Fibroblast of peridontal ligament (primary cell): ENCODE measurements around the gene TRPM2.
"Not testable (repeated sequence)": the region's sequence is repeated elsewhere in the genome, so short reads cannot be mapped to it uniquely, and the experiment has no call there.

Source experiments
- DNase-seq: peaks from one replicate; pipeline ENCODE4 v3.0.0-alpha.2; 2010; ENCODE audit errors: extremely low read depth

TRPM2 gene

GRCh38 chr21:44375281-44375651 lies 21.8 kb downstream of the TRPM2 start:
- DNase-seq: no peak

- DNase-seq: no peak
Measured at GRCh38 chr21:44375761-44376241, 22.4 kb downstream of the TRPM2 start.

GRCh38 chr21:44376606-44377005 lies 23.2 kb downstream of the TRPM2 start:
- DNase-seq: no peak

- DNase-seq: no peak
Measured at GRCh38 chr21:44377201-44377921, 23.9 kb downstream of the TRPM2 start.

GRCh38 chr21:44377922-44378645 lies 24.7 kb downstream of the TRPM2 start:
- no peak for DNase-seq

GRCh38 chr21:44378646-44379514 lies 25.5 kb downstream of the TRPM2 start:
- no peak for DNase-seq

GRCh38 chr21:44379515-44379848 lies 26.1 kb downstream of the TRPM2 start:
- DNase-seq: no peak

- no peak for DNase-seq
Measured at GRCh38 chr21:44379991-44380865, 26.8 kb downstream of the TRPM2 start.

- no peak for DNase-seq
Measured at GRCh38 chr21:44380876-44381275, 27.5 kb downstream of the TRPM2 start.

- DNase-seq: no peak
Measured at GRCh38 chr21:44381874-44382273, 28.5 kb downstream of the TRPM2 start.

GRCh38 chr21:44382536-44382935 lies 29.1 kb downstream of the TRPM2 start:
- no peak for DNase-seq

GRCh38 chr21:44383216-44383615 lies 29.8 kb downstream of the TRPM2 start:
- no peak for DNase-seq

- DNase-seq: no peak
Measured at GRCh38 chr21:44384968-44385367, 31.5 kb downstream of the TRPM2 start.

GRCh38 chr21:44389335-44389734 lies 35.9 kb downstream of the TRPM2 start:
- DNase-seq: no peak

GRCh38 chr21:44390886-44391285 lies 37.5 kb downstream of the TRPM2 start:
- DNase-seq: no peak

GRCh38 chr21:44391345-44392091 lies 38.1 kb downstream of the TRPM2 start:
- no peak for DNase-seq

GRCh38 chr21:44392185-44392584 lies 38.8 kb downstream of the TRPM2 start:
- no peak for DNase-seq

GRCh38 chr21:44392916-44393315 lies 39.5 kb downstream of the TRPM2 start:
- no peak for DNase-seq

- no peak for DNase-seq
Measured at GRCh38 chr21:44394733-44395132, 41.3 kb downstream of the TRPM2 start.

- DNase-seq: no peak
Measured at GRCh38 chr21:44395260-44395659, 41.8 kb downstream of the TRPM2 start.

GRCh38 chr21:44396803-44397202 lies 43.4 kb downstream of the TRPM2 start:
- not testable (repeated sequence) for DNase-seq
